GM21423 (cell line): Measurements from ENCODE around the gene HHAT.

Experiments
- ATAC-seq: cut with Tn5 transposase; IDR thresholded peaks from one replicate; pipeline ENCODE4 v1.9.1; 2021; ENCODE audit warnings: mild to moderate bottlenecking, moderate library complexity; ENCODE audit not compliant: unreplicated experiment

The HHAT gene

GRCh38 chr1:210437111-210437510, 108.4 kb downstream of the HHAT start:
- ATAC-seq, result no peak

- no peak for ATAC-seq
Measured at GRCh38 chr1:210437781-210438180, 109.1 kb downstream of the HHAT start.

GRCh38 chr1:210438928-210439841, 110.5 kb downstream of the HHAT start:
- no peak for ATAC-seq

- ATAC-seq, result no peak
Measured at GRCh38 chr1:210440081-210440480, 111.4 kb downstream of the HHAT start.

- ATAC-seq, result no peak
Measured at GRCh38 chr1:210441028-210441427, 112.3 kb downstream of the HHAT start.

GRCh38 chr1:210445485-210445884, 116.8 kb downstream of the HHAT start:
- ATAC-seq, result no peak

GRCh38 chr1:210445931-210446330, 117.2 kb downstream of the HHAT start:
- no peak for ATAC-seq

GRCh38 chr1:210446479-210446878, 117.8 kb downstream of the HHAT start:
- ATAC-seq, result no peak

GRCh38 chr1:210447456-210448057, 118.9 kb downstream of the HHAT start:
- ATAC-seq, result no peak

- ATAC-seq, result no peak
Measured at GRCh38 chr1:210448297-210448892, 119.7 kb downstream of the HHAT start.

- ATAC-seq, result no peak
Measured at GRCh38 chr1:210455840-210456603, 127.3 kb downstream of the HHAT start.

- ATAC-seq, result no peak
Measured at GRCh38 chr1:210456731-210457255, 128.1 kb downstream of the HHAT start.

- ATAC-seq, result no peak
Measured at GRCh38 chr1:210457568-210457967, 128.9 kb downstream of the HHAT start.

GRCh38 chr1:210464519-210465039, 135.9 kb downstream of the HHAT start:
- ATAC-seq, result no peak

- no peak for ATAC-seq
Measured at GRCh38 chr1:210465150-210465549, 136.4 kb downstream of the HHAT start.

GRCh38 chr1:210467440-210468043, 138.8 kb downstream of the HHAT start:
- ATAC-seq, result no peak

- no peak for ATAC-seq
Measured at GRCh38 chr1:210469441-210469840, 140.7 kb downstream of the HHAT start.

- no peak for ATAC-seq
Measured at GRCh38 chr1:210475321-210475720, 146.6 kb downstream of the HHAT start.

GRCh38 chr1:210475806-210476205, 147.1 kb downstream of the HHAT start:
- no peak for ATAC-seq

- ATAC-seq, result no peak
Measured at GRCh38 chr1:210476730-210477129, 148.0 kb downstream of the HHAT start.
